Suppressor macrophage treated with lipopolysaccharide for 1 hour (primary cell): ENCODE data around the gene ZNF778.
"Not testable (repeated sequence)": the region's sequence is repeated elsewhere in the genome, so short reads cannot be mapped to it uniquely, and the experiment has no call there.

Experiments used
- DNase-seq, 3 donors: peaks; one replicate each; pipeline ENCODE4 v3.0.0-alpha.2; 2020 to 2022

Gene ZNF778

DNA sequence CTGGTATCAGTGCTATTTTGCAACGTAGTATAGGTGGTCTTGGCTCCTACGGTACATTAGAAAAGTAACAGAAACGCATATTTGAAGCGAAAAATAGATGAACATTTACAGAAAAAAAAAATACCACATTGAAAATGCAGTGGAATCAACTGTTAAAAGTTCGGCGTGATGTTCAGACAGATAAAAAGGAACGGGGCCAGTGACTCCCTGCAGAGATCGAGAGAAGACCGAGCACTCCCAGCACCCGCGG, 440 bp upstream of the ZNF778 start:
- DNase-seq: no peak

DNA sequence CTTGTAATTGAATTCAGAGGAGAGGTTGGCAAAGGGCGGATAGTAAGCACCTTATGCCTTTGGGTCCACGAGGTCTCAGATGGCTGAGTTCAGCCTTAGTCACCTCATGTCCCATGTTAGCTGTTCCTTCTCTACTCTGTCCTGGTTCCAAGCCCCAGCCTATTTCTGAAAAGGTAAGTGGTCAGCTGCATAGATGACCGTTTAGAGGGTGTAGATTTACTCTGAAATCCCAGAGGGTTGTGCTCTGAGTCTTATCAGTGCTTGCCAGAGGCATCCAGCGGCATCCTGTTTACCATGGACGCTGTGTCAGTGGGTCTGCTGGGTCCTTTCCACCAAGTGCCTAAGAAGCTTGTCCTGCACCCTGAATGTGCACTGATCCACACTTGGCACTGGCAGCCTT, 1.9 kb downstream of the ZNF778 start:
- DNase-seq: no peak

DNA sequence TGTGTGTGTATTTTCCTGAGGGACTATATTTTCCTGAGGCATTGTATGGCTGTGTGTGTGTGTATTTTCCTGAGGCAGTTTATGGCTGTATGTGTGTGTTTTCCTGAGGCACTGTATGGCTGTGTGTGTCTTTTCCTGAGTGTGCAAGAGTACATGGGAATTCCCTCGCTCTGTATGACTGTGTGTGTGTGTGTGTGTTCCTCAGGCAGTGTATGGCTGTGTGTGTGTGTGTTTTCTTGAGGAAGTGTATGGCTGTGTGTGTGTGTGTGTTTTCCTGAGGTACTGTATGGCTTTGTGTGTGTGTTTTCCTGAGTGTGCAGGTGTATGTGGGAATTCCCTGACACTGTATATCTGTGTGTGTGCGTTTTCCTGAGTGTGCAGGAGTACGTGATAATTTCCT, 4.1 kb downstream of the ZNF778 start:
- no peak for DNase-seq

DNA sequence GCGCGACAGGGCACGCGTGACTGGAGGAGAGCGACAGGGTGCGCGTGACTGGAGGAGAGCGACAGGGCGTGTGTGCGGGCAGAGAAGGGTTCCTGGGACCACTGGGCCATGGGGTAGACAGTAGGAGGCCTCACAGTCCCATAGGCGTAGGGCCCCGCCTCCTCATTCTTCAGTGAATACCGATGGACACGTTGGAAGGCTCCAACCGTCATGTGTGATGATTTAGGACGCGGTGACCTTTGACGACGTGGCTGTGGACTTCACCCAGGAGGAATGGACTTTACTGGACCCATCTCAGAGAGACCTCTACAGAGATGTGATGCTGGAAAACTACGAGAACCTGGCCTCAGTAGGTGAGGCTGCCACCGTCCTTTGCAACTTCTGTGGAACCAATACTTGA, 5.4 kb downstream of the ZNF778 start:
- no peak for DNase-seq

DNA sequence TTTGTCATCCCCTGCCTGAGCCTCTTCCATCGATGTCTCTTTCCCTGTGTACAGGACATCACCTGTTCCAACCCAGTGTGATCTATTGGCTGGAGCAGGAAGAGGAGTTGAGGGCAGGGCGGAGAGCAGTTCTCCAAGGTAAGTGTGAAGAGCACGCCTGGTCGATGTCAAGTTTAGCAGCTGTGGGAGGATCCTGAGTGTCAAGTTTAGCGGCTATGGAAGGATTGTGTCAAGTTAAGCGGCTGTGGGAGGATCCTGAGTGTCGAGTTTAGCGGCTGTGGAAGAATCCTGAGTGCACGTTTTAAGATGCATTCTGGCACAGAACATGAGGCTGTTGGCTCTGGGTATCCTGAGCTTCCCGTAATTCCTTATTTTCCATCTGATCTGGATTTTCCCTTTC, 7.2 kb downstream of the ZNF778 start:
- no peak for DNase-seq

DNA sequence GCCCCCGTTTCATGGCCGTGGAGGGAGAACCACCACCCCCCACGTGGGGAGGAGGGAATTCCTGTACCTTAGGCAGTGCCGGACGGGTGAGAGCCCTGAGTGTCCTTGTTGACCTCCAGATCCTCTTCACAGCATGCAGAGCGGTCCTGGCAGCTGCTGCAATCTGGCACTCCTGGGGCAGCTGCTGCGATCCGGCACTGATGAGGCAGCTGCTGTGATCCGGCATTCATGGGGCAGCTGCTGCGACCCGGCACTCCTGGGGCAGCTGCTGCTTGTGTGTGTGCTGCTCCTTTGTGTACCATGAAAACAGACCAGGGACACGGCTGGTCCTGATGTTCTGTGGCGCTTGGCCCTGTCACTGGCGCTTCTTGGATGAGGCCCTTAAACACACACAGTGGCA, 12.8 kb downstream of the ZNF778 start:
- no peak for DNase-seq

DNA sequence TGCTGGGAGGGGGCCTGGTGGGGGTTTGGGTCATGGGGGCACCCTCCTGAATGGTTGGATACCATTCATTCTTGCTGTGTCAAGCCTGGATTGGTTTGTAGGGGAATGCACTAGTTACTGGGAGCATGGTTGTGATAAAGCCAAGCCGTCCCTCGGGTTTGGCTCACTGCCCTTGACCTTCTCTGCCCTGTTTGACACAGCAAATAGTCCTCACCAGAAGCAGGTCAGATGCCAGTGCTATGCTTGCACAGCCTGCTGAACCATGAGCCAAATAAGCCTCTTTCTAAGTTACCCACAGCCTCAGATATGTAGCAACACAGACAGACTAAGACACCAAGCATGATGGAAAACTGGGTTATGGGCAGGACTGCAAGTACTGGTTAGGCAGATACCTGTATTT, 14.6 kb downstream of the ZNF778 start:
- no peak for DNase-seq

DNA sequence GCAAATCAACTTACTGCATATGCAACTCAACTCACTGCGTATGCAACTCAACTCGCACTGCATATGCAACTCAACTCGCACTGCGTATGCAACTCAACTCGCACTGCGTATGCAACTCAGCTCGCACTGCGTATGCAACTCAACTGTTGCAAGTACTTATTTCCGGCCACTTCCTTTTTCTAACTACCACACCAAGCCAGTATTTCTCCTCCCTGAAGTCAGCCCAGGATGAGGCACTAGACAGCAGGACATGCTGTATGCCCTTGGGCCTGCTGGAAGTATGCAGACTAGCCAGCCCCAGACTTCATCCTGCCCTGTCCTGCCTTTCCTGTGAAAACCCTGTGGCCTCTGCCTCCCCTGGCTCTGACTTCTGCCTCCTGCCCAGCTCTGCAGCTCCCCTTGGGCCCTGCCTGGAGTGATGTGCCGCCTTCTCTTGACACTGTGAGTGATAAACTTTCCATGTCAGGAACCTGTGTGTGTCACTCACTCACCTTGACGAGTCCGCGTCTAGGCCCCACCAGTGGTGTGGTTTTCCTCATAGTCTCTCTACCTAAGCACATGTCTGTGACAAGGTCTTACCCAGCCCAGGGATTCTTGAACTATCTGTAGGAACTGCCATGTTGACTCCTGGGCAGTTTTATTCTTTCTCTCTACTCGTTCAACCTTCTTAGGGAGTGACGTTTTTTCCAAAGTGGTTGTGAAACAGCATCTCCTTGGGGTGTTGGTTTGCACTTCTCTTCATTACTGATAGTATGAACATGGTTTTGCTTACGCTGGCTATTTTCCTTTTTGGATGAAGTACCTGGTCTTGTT, 16.4 kb downstream of the ZNF778 start:
- DNase-seq: peak in 2 of 3 donors; percentile 17

DNA sequence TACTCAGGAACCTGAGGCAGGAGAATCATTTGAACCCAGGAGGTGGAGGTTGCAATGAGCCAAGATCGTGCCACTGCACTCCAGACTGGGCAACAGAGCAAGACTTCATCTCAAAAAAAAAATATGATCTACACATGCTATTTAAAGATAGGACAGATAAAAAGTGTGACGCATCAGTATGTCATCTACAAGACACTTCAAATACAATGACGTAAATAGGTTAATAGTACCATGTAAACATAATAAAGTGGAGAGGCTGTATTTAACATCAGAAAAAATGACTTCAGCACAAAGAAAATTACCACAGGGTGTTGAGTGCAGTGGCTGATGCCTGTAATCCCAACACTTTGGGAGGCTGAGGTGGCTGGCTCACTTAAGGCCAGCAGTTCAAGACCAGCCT, 20.2 kb downstream of the ZNF778 start:
- no peak for DNase-seq

DNA sequence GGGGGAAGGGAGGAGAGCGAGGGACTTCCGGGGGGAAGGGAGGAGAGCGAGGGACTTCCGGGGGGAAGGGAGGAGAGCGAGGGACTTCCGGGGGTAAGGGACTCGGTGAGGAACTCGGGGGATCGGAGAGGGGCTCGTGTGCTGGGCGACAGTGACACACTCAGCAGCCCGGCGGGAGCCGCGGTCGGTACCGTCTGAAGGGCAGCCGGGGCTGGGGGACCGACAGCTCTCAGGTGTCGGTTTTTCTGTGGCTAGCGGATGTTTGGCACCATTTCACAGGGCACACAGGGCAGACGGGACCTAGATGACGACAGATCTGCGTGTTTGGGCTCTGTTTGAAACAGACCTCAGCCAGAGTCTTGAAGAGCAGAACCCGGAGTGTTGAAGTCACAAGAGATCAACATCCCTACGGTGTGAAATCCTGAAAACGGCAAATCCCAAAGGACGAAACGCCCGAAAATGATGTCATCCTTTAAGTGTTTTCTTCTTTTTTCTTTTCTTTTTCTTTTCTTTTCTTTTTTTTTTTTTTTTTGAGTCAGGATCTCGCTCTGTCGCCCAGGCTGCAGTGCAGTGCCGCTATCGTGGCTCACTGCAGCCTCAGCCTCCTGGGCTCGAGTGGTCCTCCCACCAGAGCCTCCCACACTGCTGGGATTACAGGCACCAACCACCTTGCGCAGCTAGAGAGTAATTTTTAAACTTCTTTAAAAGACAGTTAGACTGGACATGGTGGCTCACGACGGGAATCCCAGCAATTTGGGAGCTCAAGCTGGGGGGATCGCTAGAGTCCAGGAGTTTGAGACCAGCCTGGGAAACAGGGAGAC, 23.9 kb downstream of the ZNF778 start:
- peak; percentile 67 to 77 (median 70) for DNase-seq

DNA sequence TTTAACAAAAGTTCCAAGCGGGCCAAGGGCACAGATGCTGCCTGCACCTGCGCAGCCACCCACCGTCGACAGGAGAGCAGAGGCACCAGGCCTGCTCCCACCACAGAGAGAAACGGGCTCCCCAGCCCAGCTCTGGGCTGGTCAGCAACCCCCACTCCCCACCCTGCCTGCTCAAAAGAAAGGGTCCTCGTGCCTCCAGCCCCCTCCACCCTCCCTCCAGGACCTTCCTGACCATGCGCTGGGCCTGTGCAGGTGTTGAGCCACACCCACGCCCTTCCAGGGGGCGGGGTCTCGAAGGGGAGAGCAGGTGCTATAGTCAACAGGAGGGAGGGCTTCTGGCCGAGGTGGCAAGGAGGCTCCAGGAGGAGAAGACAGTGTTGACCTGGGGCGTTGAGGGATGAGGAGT, 25.3 kb downstream of the ZNF778 start:
- DNase-seq: no peak

DNA sequence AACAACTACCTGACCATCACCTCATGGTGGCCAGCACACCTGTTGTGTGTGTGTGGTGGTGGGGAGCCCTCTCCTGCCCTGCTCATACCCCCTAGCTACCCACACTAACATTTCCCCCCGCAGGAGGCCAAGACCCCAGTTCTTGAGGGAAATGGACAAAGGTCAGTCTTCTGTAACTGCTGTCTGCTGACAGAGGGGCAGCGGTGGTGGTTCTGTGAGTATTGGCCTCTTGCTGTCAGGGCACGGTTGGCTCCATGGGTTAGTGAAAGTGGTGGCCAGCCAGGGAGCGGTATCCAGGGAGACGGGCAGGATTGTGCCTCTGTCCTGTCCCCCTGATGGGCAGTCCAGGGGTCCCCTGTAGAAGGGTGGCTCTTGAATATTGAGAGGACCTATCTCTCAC, 26.2 kb downstream of the ZNF778 start:
- DNase-seq: no peak

DNA sequence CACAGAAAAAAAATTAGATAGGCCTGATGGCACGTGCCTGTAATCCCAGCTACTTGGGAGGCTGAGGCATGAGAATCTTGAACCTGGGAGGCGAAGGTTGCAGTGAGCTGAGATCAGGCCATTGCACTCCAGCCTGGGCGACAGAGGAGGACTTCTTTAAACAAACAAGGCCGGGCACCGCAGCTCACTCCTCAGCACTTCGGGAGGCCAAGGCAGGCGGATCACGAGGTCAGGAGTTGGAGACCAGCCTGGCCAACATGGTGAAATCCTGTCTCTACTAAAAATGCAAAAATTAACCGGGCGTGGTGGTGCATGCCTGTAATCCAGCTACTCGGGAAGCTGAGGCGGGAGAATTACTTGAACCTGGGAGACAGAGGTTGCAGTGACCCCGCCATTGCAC, 26.8 kb downstream of the ZNF778 start:
- DNase-seq: not testable (repeated sequence)

DNA sequence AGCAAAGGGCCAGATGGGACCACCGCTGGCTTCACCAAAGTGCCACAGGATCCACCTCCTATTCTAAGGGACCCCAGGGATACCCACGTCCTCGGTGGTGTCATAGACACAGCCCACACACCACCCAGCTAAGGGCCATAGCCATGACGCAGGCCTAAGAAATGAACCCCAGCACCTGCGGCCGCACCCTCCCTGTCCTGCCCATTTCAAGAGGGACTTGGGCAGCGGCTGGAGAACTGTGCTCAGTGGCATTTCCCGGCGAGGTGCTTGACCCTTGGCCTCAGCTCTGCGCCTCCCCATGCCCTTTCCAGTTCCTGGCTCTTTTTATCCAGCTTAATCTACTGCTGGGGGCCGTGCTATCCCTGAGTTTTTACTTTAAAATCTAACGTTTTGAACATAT, 27.3 kb downstream of the ZNF778 start:
- DNase-seq: no peak

DNA sequence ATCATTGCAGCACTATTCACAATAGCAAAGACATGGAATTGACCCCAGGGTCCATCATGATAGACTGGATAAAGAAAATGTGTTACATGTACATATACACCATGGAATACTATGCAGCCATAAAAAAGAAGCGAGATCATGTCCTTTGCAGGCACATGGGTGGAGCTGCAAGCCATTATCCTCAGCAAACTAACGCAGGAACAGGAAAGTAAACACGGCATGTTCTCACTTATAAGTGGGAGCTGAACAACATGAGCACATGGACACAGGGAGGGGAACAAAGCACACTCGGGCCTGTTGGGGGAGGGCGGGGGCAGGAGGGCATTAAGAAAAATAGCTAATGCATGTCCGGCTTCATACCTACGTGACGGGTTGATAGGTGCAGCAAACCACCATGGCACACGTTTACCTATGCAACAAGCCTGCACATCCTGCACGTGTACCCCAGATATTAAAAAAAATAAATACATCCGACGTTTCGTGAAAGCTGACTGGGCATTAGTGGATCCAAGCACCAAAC, 28.9 kb downstream of the ZNF778 start:
- no peak for DNase-seq

DNA sequence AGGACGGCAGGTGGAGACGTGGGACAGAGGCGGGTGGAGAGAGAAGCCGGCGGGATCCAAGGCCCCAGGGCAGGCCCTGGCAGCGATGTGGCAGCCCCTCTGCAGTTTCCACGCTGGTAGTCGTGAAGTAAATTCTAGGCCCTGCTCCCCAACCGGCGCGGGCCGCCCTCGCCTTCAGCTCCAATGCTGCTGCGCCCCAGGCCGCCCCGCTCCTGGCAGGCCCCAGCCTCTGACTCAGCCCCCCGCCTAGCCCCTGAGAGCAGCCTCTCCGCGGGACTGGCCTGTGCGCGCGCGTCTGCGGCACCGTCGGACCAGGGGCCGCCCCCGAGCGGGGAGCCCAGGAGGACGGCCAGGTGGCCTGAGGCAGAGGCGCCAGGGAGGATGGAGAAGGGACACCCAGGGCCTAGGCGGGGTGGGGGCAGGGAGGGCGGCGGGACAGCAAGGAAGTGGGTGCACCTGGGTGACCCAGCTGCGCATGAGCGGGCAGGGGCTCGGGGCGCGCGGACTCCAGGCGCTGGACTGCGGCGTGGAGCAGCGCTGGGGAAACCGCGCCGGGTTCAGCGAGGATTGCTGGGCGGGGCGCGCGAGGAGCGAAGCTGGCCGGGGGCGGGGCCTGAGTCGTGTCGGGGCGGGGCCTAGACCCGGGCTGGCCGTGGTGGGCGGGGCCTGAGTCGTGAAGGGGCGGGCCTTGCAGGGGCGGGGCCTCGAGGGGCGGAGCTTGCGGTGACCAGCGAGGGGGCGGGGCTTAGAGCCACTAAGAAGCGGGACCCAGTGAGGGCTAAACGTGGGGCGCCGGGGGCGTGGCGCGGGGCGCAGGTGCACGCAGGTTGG, 29.6 kb downstream of the ZNF778 start:
- peak; percentile 90 to 99 (median 97) for DNase-seq

DNA sequence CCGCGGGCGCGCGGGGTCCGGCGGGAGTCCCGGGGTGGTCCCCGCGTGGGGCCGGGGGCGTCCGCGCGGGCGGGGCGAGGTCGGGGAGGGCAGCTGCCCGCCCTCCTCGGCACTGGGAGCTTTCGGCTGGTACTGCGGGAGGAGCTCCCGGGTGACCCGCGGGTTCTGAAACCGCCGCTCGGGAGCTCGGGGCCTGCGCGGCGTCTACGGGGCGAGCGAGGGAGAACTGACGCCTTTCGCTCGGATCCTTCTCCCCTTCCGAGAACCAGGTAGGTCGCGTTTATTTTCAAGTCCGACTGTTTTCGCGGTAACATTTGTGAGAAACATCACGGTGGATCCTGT, 30.2 kb downstream of the ZNF778 start:
- not testable (repeated sequence) for DNase-seq

DNA sequence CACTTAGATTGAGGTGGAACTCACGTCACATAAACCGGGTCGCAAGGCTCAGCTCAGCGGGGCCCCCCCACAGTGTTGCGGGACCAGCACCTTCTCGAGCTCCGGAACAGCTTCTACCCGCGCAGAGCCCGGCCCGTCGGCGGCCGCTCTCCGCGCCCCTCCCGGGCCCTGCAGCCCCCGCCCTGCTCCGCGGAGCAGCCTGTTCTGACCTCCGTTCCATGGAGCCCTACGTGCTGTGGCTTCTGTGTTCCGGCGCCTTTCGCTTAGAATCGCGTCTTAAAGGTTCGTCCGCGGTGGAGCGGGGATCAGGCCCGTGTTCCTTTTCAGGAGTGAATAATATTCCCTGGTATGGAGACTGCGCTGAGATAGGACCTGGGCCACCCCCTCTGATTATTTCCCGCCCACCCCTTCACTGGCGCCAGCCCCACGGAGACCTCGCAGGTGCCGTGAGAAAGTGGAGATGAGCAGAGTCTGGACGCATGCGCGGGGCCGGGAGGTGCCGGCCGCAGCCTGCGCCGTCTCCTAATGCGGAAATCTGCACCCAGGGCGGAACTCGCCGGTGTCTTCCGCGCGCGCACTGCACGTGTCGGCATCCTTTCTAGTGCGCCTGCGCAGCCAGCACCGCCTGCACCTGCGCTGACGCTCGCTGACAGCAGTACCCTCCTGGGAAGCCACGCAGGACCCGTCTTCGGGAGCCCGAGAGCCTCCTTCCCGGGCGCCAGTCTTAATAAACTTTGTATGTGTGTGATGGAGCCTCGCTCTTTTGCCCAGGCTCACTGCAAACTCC, 30.9 kb downstream of the ZNF778 start:
- peak in 1 of 3 donors; percentile 16 for DNase-seq

DNA sequence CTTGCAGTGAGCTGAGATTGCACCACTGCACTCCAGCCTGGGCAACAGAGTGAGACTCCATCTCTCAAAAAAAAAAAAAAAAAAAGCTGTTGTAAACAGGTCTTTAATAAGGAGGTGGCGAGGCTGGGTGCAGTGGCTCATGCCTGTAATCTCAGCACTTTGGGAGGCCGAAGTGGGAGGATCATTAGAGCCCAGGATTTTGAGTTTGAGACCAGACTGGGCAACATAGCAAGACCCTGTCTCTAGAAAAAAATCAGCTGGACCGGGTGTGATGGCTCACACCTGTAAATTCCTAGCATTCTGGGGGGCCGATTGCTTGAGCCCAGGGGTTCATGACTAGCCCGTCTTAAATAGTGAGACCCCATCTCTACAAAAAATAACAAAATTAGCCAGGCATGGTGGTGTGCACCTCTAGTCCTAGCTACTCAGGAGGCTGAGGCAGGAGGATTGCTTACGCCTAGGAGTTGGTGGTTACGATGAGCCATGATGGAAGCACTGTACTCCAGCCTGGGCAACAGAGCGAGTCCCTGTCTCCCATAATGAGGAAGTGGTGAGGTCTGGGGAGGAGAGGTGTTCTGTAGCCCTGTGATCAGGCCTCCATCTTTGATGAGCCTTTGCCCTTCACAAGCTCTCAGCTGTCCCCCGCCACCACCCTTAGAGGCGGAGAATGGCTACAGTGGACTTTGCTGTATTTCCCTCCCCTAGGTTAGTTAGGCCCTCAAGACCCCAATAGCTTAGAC, 36.2 kb downstream of the ZNF778 start:
- DNase-seq: peak in 2 of 3 donors; percentile 6 to 18

DNA sequence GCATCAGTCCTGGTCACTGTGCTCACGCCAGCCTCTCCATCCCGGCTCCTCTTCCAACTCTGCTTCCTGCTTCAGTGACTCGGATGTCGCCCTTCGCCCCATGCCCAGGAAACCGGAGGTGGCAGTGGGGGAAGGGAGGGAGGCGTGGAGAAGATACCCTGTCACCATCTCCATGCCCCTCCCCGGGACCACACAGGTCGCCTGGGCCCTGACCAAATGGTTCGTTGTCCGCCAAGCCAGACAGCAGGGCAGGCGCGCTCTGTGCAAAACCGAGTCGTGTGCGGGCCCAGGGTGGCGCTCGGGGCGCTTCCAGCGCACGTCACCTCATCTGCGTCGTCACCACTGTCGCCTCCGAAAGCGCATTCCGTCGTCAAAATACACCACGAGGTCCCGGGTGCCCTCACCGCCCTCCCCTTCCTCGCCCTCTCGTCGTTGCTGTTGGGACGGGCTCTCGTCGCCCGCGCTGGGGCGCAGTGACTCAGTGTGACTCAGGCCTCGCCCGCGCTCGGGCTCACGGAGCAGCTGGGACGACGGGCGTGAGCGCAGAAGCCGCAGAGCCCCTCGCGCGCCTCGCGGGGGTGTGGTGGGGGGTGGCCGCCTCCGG, 39.2 kb downstream of the ZNF778 start:
- DNase-seq: peak; percentile 92 to 95 (median 94)

DNA sequence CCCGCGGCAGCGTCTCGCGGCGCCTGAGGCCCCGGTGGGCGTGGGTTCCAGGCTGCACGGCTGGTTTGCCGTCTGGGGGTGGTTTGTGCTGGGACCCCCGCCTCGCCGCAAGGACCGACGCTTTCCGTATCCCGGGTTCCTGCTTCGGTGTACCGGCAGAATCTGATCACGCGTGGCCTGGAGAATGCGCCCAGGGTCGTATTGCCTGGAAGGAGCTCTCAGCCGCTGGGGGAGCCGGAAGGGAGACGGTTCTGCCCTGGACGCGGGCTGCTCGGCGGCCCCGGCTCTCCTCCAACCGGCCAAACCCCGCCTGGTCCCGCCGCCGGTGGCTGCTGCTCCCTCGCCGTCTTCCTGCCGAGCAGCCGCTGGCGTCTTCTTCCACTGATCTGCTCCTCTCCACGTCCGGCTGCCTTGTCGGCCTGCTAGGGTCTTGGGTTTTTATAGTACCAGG, 39.8 kb downstream of the ZNF778 start:
- peak in 2 of 3 donors; percentile 11 to 37 for DNase-seq
